ENCODE data around the gene PCGF5.

The PCGF5 gene

GRCh38 chr10:91210435-91210834 is 10.0 kb upstream of the PCGF5 start:
- no peak for TF ChIP-seq CTCF (IDR thresholded peaks at IDR 0.05; ENCODE audit: low read depth, low read length)
- H3K4me3 ChIP-seq (ENCODE audit: low read depth, low read length): no peak overlapping the region

DNA sequence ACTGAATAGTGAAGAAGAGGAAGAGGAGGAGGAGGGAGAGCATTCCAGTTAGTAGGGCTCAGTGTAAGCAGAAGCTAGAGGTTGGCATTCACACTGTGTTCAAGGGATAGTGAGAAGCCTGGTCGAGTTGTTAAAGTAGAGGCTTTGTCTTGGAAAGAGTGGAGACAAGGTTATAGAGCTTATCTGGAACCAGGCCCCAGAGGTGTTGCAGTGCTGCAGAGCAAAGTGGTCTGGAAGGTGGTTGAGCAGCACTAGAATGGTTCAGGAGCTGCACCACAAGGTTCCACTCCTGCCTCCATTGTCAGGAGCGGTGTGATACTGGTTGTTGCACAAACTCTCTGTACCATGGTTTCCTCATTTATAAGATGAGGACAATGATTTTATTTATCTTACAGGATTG is 8.8 kb upstream of the PCGF5 start:
- no peak overlapping the region for H3K4me3 ChIP-seq (ENCODE audit: low read depth, low read length)
- TF ChIP-seq CTCF (IDR thresholded peaks at IDR 0.05; ENCODE audit: low read depth, low read length): no peak

- no peak overlapping the region for H3K4me3 ChIP-seq (ENCODE audit: low read depth, low read length)
- TF ChIP-seq CTCF (IDR thresholded peaks at IDR 0.05; ENCODE audit: low read depth, low read length): no peak
Observed at GRCh38 chr10:91214911-91215310, 5.6 kb upstream of the PCGF5 start.

DNA sequence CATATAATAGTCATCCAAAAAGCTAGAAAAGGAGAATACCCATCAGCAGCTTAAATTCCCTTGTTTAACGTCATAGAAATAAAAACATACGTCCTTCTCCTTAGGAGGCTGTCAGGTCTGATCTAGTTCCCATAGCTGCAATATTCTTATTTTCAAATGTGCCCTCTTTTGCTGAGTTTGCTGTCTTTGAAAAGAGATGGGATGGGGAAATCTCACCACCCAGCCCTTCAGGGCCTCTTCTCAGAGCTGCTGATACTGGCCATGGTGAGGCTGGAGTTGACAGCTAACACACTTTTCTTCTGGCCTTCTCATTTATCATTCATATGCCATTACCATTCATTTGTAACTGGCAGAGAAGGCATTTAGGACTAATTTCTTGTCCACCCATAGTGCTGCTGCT is 5.1 kb upstream of the PCGF5 start:
- H3K4me3 ChIP-seq (ENCODE audit: low read depth, low read length): no peak overlapping the region
- TF ChIP-seq CTCF (IDR thresholded peaks at IDR 0.05; ENCODE audit: low read depth, low read length): no peak

- peak overlapping the region; percentile 83 for H3K4me3 ChIP-seq (ENCODE audit: low read depth, low read length)
- TF ChIP-seq CTCF (IDR thresholded peaks at IDR 0.05; ENCODE audit: low read depth, low read length): no peak
Observed at GRCh38 chr10:91219371-91220193, 881 bp upstream of the PCGF5 start.

GRCh38 chr10:91220954-91221675 is 652 bp downstream of the PCGF5 start:
- peak overlapping the region; percentile 83 for H3K4me3 ChIP-seq (ENCODE audit: low read depth, low read length)
- no peak for TF ChIP-seq CTCF (IDR thresholded peaks at IDR 0.05; ENCODE audit: low read depth, low read length)

DNA sequence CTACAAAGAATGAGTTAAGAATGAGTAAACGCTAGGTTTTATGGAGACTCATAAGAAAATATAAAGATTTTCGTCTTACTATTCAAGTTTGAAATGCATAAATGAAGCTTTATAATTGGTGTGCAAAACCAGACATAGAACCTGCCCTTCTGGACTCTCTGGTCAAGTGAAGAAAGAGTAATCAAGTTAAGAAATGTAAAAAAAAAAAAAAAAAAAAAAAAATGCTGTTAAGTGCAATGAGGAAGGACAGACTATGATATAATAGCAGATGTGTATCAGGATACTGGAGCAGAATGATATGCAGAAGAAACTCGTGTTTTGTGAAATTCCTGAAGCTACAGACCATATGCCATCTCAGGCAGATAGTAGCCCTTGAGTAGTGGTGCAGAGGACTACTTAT is 5.6 kb downstream of the PCGF5 start:
- TF ChIP-seq CTCF (IDR thresholded peaks at IDR 0.05; ENCODE audit: low read depth, low read length): no peak
- no peak overlapping the region for H3K4me3 ChIP-seq (ENCODE audit: low read depth, low read length)
